CD8-positive, alpha-beta memory T cell (primary cell): ENCODE results near the gene HES5. TPM values are rescaled to one million over a fixed set of nuclear protein-coding genes. Genes with fewer than 3 reads are reported as not detected.
A peak's percentile ranks its signal among the peaks of the same experiment; 100 is the strongest.

ENCODE experiments used
- CTCF ChIA-PET: fragments of 350-600 bp; sonication (Branson Sonifier 250); formaldehyde crosslinking; loops from one replicate; lab custom pipeline; 2021; ENCODE audit warnings: antibody characterized with exemption; lab: Charles Lee
- POLR2A ChIA-PET: fragments of 350-600 bp; sonication (Branson Sonifier 250); formaldehyde crosslinking; loops from one replicate; lab custom pipeline; 2021; ENCODE audit warnings: antibody characterized with exemption; lab: Charles Lee
- DNase-seq, 5 donors: peaks; one replicate each; pipeline versions ENCODE4 v3.0.0 to v3.0.0-alpha.2; 2020 to 2022; ENCODE audit warnings: mixed read lengths in 1 of 5
- H3K27ac ChIP-seq: one replicate; pipeline ENCODE4 v1.7.0; 2013; ENCODE audit warnings: low read depth, mild to moderate bottlenecking, low read length, moderate library complexity
- H3K27me3 ChIP-seq: 2 replicates; pipeline ENCODE4 v1.7.0; 2013; ENCODE audit warnings: low read length, mild to moderate bottlenecking; ENCODE audit not compliant: insufficient read depth, poor library complexity, severe bottlenecking
- H3K36me3 ChIP-seq: 2 replicates; pipeline ENCODE4 v1.7.0; 2013; ENCODE audit warnings: mild to moderate bottlenecking, low read length, moderate library complexity; ENCODE audit not compliant: insufficient read depth
- H3K4me1 ChIP-seq: 2 replicates; pipeline ENCODE4 v1.7.0; 2013; ENCODE audit warnings: mild to moderate bottlenecking, low read length, moderate library complexity; ENCODE audit not compliant: insufficient read depth
- H3K4me3 ChIP-seq: 2 replicates; pipeline ENCODE4 v1.7.0; 2013; ENCODE audit warnings: mild to moderate bottlenecking, low read length
- H3K9me3 ChIP-seq: 2 replicates; pipeline ENCODE4 v1.7.0; 2013; ENCODE audit warnings: mild to moderate bottlenecking, low read length
- H3K27ac Mint-ChIP-seq, 8 donors: one replicate each; pipeline ENCODE4 v1.8.0; 2020 to 2021; ENCODE audit warnings: mixed read lengths in 8 of 8, mild to moderate bottlenecking in 6 of 8, inconsistent platforms in 3 of 8, moderate library complexity in 3 of 8
- H3K27me3 Mint-ChIP-seq, 2 donors: one replicate each; pipeline ENCODE4 v1.8.0; 2020 to 2021; ENCODE audit warnings: mixed read lengths in 2 of 2, mild to moderate bottlenecking in 1 of 2, moderate library complexity in 1 of 2
- H3K36me3 Mint-ChIP-seq, 3 donors: one replicate each; pipeline ENCODE4 v1.8.0; 2020 to 2021; ENCODE audit warnings: mixed read lengths in 3 of 3, inconsistent platforms in 1 of 3, mild to moderate bottlenecking in 1 of 3
- H3K4me1 Mint-ChIP-seq, 3 donors: one replicate each; pipeline ENCODE4 v1.8.0; 2020 to 2021; ENCODE audit warnings: mixed read lengths in 3 of 3, inconsistent platforms in 1 of 3, mild to moderate bottlenecking in 1 of 3
- H3K4me3 Mint-ChIP-seq, 7 donors: one replicate each; pipeline ENCODE4 v1.8.0; 2020 to 2021; ENCODE audit warnings: mixed read lengths in 7 of 7, mild to moderate bottlenecking in 6 of 7, moderate library complexity in 4 of 7, inconsistent platforms in 2 of 7
- H3K9me3 Mint-ChIP-seq, 5 donors: one replicate each; pipeline ENCODE4 v1.8.0; 2020 to 2022; ENCODE audit warnings: mixed read lengths in 5 of 5, mild to moderate bottlenecking in 3 of 5, moderate library complexity in 2 of 5, inconsistent platforms in 1 of 5
- polyA plus RNA-seq: library from polyadenylated mRNA; unstranded; fragments of 300-500 nt; fragmentation: Illumina TruSeq; gene quantifications from one replicate; pipeline ENCODE4 v1.2.3, GENCODE V29; 2021
- total RNA-seq, 2 experiments: library from RNA; stranded (reverse); gene quantifications; one replicate each; pipeline ENCODE4 v1.2.3, GENCODE V29; 2021

Gene HES5
- total and polyA plus RNA-seq, 3 experiments from 2014 or later: not detected

DNA sequence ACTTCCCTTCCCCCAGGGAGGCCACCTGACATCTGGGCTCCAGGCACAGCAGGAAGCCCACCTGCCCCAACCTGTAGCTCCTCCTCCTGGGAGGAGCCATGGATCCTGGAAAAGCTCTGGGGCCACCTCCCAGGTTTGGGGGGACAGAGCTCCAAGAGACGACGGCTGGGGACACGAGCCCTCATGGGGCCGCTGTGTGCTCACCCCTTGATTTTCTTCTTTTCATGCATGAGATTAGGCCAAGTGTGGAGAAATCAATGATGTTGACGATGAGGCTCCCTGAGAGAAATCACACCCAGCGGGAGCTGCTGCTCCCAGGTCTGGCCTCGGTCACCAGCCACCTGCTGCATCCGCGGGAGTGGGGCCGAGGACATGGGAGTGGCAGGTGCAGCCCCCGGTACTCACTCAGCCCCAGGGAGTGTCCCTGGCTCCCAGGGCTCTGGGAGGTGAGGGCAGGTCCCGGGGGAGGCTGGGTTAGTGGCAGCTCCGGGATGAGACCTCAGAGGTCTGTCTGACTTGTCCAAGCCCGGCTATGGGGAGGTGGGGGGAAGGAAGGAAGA is 34.8 kb upstream of the HES5 start:
- Mint-ChIP-seq H3K4me1 (peaks cover 0 to 16% (median 2%) of the 10 kb centered on the region in 3 donors), H3K27ac (peak overlapping the region in 2 of 8 donors; percentile 8 to 50), H3K4me3 (no peak overlapping the region), H3K27me3 (peaks cover 0 to 2% of the 10 kb centered on the region in 2 donors), H3K36me3 (peaks cover 0 to 33% (median 0%) of the 10 kb centered on the region in 3 donors), H3K9me3 (no peaks in the 10 kb centered on the region)
- H3K9me3 ChIP-seq: no peaks in the 10 kb centered on the region
- ChIA-PET POLR2A (interaction anchor here (1.3 kb wide), 2 partner anchors 13 to 16 kb away, joined by 4 to 5 read pairs; no protein-coding TSS in a partner anchor), CTCF (no interaction called here)
- DNase-seq: no peak
- H3K4me3 ChIP-seq: no peak overlapping the region
- H3K4me1 ChIP-seq: no peaks in the 10 kb centered on the region
- H3K36me3 ChIP-seq: no peaks in the 10 kb centered on the region
- no peaks in the 10 kb centered on the region for H3K27me3 ChIP-seq
- H3K27ac ChIP-seq: no peak overlapping the region

GRCh38 chr1:2564006-2564814 is 34.1 kb upstream of the HES5 start:
- Mint-ChIP-seq H3K36me3 (peaks cover 0 to 38% (median 0%) of the 10 kb centered on the region in 3 donors), H3K9me3 (no peaks in the 10 kb centered on the region), H3K27me3 (peaks cover 0 to 2% of the 10 kb centered on the region in 2 donors), H3K27ac (peak overlapping the region in 2 of 8 donors; percentile 36 to 56), H3K4me1 (peaks cover 0 to 20% (median 2%) of the 10 kb centered on the region in 3 donors), H3K4me3 (no peak overlapping the region)
- no peak overlapping the region for H3K4me3 ChIP-seq
- no peaks in the 10 kb centered on the region for H3K9me3 ChIP-seq
- CTCF ChIA-PET: no interaction called here
- POLR2A ChIA-PET: interaction anchor here (1.3 kb wide), 1 partner anchor 16 kb away, joined by 5 read pairs; no protein-coding TSS in a partner anchor
- H3K4me1 ChIP-seq: no peaks in the 10 kb centered on the region
- no peaks in the 10 kb centered on the region for H3K36me3 ChIP-seq
- no peak overlapping the region for H3K27ac ChIP-seq
- DNase-seq: no peak
- H3K27me3 ChIP-seq: no peaks in the 10 kb centered on the region

GRCh38 chr1:2563205-2563604 is 33.1 kb upstream of the HES5 start:
- Mint-ChIP-seq H3K36me3 (peaks cover 0 to 46% (median 0%) of the 10 kb centered on the region in 3 donors), H3K27ac (peak overlapping the region in 1 of 8 donors; percentile 47), H3K4me3 (no peak overlapping the region), H3K4me1 (peaks cover 5 to 27% (median 6%) of the 10 kb centered on the region in 3 donors), H3K27me3 (peaks cover 0 to 2% of the 10 kb centered on the region in 2 donors), H3K9me3 (no peaks in the 10 kb centered on the region)
- H3K27ac ChIP-seq: no peak overlapping the region
- no peaks in the 10 kb centered on the region for H3K27me3 ChIP-seq
- POLR2A ChIA-PET: interaction anchor here (1.5 kb wide), 1 partner anchor 21 kb away, joined by 5 read pairs; no protein-coding TSS in a partner anchor
- CTCF ChIA-PET: no interaction called here
- DNase-seq: no peak
- H3K4me1 ChIP-seq: peaks cover 6% of the 10 kb centered on the region
- H3K4me3 ChIP-seq: no peak overlapping the region
- no peaks in the 10 kb centered on the region for H3K9me3 ChIP-seq
- no peaks in the 10 kb centered on the region for H3K36me3 ChIP-seq

DNA sequence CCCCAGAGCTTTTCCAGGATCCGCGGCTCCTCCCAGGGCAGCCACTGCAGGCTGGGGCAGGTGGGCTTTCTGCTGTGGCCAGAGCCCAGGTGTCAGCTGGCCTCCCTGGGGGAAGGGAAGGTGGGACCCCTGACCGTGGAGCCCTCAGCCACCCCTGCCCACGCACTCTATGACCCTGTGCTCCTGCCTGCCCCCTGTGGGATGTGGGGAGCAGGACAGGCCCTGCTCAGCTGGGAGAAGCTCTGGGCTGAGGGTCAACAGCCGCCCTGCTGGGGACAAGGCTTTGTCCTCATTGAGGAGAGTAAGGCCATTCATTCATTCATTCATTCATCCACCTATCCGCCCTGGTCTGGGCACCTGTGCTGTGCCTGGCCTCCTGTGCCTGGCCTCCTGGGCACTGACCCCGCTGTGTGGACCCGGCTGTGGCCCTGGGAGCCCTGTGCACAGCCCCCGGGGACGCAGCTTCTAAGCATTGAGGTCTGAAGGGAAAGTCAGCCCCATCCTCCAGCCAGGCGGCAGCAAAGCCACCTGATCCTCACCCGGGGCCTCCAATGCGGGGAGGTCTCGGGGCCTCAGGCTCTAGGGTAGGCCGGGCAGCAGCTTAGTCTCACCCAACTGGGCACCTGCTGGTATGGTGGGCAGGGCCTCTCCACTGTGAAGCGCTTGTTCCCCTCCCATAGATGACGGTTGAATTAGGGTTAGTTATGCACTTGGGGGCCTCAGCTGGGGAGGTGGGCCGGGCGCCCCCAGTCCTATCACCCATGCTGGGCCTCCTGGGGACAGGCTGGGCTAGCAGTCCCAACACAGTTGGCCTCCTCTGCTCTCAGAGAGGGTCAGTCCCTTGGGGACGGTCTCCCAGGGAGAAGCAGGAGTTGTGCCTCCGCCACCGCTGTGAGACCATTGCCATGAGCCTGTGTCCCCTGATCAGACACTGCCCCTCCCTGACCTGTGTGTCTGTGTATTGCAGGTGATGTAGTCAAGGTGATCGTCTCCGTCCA is 32.1 kb upstream of the HES5 start:
- Histone ChIP-seq H3K27me3 (no peaks in the 10 kb centered on the region), H3K9me3 (no peaks in the 10 kb centered on the region), H3K27ac (no peak overlapping the region), H3K4me1 (peaks cover 16% of the 10 kb centered on the region), H3K36me3 (no peaks in the 10 kb centered on the region), H3K4me3 (no peak overlapping the region)
- ChIA-PET CTCF (interaction anchor here (0.9 to 3.1 kb wide), 5 partner anchors 12 to 38 kb away, joined by 4 to 18 read pairs (median 6); partner anchors contain the start of gene PRXL2B), POLR2A (interaction anchor here (1.0 to 1.5 kb wide), 3 partner anchors 18 to 24 kb away, joined by 3 to 5 read pairs (median 4); partner anchors contain the start of gene PRXL2B)
- Mint-ChIP-seq H3K4me1 (peaks cover 8 to 36% (median 12%) of the 10 kb centered on the region in 3 donors), H3K9me3 (no peaks in the 10 kb centered on the region), H3K36me3 (peaks cover 0 to 51% (median 0%) of the 10 kb centered on the region in 3 donors), H3K27ac (peak overlapping the region in 2 of 8 donors; percentile 45 to 50), H3K4me3 (no peak overlapping the region), H3K27me3 (peaks cover 0 to 2% of the 10 kb centered on the region in 2 donors)
- DNase-seq: no peak

DNA sequence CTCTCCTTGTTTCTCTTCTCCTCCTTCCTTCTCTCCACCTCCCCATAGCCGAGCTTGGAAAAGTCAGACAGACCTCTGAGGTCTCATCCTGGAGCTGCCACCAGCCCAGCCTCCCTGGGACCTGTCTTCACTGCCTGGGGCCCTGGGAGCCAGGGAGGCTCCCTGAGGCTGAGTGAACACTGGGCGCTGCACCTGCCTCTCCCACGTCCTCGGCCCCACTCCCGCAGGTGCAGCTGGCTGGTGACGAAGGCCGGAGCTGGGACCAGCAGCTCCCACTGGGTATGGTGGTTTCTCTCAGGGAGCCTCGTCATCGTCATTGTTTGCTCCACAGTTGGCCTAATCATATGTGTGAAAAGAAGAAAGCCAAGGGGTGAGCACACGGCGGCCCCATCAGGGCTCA is 31.4 kb upstream of the HES5 start:
- DNase-seq: no peak
- POLR2A ChIA-PET: interaction anchor here (1.0 kb wide), 2 partner anchors 19 to 25 kb away, joined by 3 to 4 read pairs; partner anchors contain the start of gene PRXL2B
- peaks cover 10 to 40% (median 15%) of the 10 kb centered on the region in 3 donors for H3K4me1 Mint-ChIP-seq
- CTCF ChIA-PET: interaction anchor here (0.9 to 3.1 kb wide), 6 partner anchors 12 to 146 kb away, joined by 4 to 18 read pairs (median 6); partner anchors contain the start of gene PRXL2B
- H3K36me3 Mint-ChIP-seq: peaks cover 0 to 55% (median 0%) of the 10 kb centered on the region in 3 donors
- Histone ChIP-seq H3K36me3 (no peaks in the 10 kb centered on the region), H3K27ac (no peak overlapping the region), H3K9me3 (no peaks in the 10 kb centered on the region), H3K4me1 (peaks cover 19% of the 10 kb centered on the region), H3K4me3 (no peak overlapping the region), H3K27me3 (no peaks in the 10 kb centered on the region)
- H3K27ac Mint-ChIP-seq: peak overlapping the region in 6 of 8 donors; percentile 41 to 79 (median 62)
- peaks cover 0 to 2% of the 10 kb centered on the region in 2 donors for H3K27me3 Mint-ChIP-seq
- H3K9me3 Mint-ChIP-seq: no peaks in the 10 kb centered on the region
- peak overlapping the region in 2 of 7 donors; percentile 35 to 67 for H3K4me3 Mint-ChIP-seq

DNA sequence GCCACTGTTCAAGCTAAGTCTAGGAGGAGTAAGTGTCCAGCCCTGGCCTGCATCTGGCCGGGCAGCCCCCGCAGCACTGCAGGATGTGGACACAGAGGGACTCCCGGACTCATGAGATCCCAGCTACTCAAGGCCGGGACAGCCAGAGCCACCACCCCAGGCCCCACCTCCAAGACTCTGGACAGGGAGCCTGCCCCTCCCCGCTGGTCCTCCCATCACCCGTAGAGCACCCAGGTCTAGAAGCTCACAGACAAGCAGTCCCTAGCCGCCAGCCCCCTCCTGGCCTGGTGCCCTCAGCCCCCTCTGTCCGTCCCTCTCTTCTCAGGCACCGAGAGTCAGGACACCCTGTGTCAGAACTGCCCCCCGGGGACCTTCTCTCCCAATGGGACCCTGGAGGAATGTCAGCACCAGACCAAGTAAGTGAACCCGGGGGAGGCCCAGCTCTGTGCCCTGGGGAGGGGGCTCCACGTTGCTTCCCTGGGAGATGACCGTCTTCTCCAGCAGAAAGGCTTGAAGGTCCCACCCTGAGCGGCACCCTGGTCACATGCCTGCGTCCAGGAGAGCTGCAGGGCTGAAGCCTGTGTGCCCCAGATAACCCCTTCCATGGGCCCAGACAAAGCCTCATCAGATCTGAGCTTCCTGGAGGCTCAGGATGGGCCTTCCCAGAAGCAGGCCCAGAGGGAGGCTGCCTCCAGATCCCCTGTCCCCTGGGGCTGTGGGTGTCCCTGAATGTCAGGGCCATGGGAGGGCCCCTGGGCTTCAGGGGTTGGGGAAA is 30.4 kb upstream of the HES5 start:
- ChIA-PET CTCF (interaction anchor here (1.5 to 3.1 kb wide), 3 partner anchors 17 to 145 kb away, joined by 7 to 18 read pairs (median 11); partner anchors contain the start of gene PRXL2B), POLR2A (interaction anchor here (1.0 to 1.2 kb wide), 2 partner anchors 20 to 34 kb away, joined by 3 read pairs; partner anchors contain the start of gene PANK4)
- Histone ChIP-seq H3K27me3 (no peaks in the 10 kb centered on the region), H3K9me3 (no peaks in the 10 kb centered on the region), H3K4me1 (peaks cover 24% of the 10 kb centered on the region), H3K4me3 (no peak overlapping the region), H3K36me3 (no peaks in the 10 kb centered on the region), H3K27ac (no peak overlapping the region)
- H3K4me1 Mint-ChIP-seq: peaks cover 19 to 49% (median 21%) of the 10 kb centered on the region in 3 donors
- no peaks in the 10 kb centered on the region for H3K9me3 Mint-ChIP-seq
- no peak for DNase-seq
- peaks cover 0 to 2% of the 10 kb centered on the region in 2 donors for H3K27me3 Mint-ChIP-seq
- no peak overlapping the region for H3K4me3 Mint-ChIP-seq
- H3K36me3 Mint-ChIP-seq: peaks cover 0 to 61% (median 0%) of the 10 kb centered on the region in 3 donors
- H3K27ac Mint-ChIP-seq: peak overlapping the region in 3 of 8 donors; percentile 45 to 51 (median 50)
